Tongue (tissue), 2 donors: ENCODE results near the gene JARID2. TPM values are rescaled to one million over a fixed set of nuclear protein-coding genes. Genes with fewer than 3 reads are reported as not detected.
A peak's percentile ranks its signal among the peaks of the same experiment; 100 is the strongest.

ENCODE experiments used
- DNase-seq: peaks from one replicate; pipeline ENCODE4 v3.0.0-alpha.2; 2015
- total RNA-seq: library from RNA; depleted of rRNA; stranded (reverse); fragments of >200 nt; gene quantifications from one replicate; pipeline ENCODE4 v1.2.3, GENCODE V29; 2014

Gene JARID2
- total RNA-seq, 1 donor from 2014 or later, result 18.2 TPM

- no peak for DNase-seq
These were observed 264.8 kb downstream of the JARID2 start for GRCh38 chr6:15510536-15511247.

- no peak for DNase-seq
These were observed 265.6 kb downstream of the JARID2 start for GRCh38 chr6:15511248-15512125.

- DNase-seq, result peak; percentile 21
These were observed 266.3 kb downstream of the JARID2 start for GRCh38 chr6:15512126-15512525.

GRCh38 chr6:15512721-15513120, 266.9 kb downstream of the JARID2 start:
- DNase-seq, result no peak

GRCh38 chr6:15513131-15513771, 267.4 kb downstream of the JARID2 start:
- DNase-seq, result no peak

- DNase-seq, result no peak
These were observed 268.2 kb downstream of the JARID2 start for GRCh38 chr6:15513801-15514711.

GRCh38 chr6:15515226-15515625, 269.4 kb downstream of the JARID2 start:
- DNase-seq, result no peak

- no peak for DNase-seq
These were observed 269.9 kb downstream of the JARID2 start for GRCh38 chr6:15515660-15516375.

- no peak for DNase-seq
These were observed 270.5 kb downstream of the JARID2 start for GRCh38 chr6:15516378-15516777.

- DNase-seq, result no peak
These were observed 271.2 kb downstream of the JARID2 start for GRCh38 chr6:15516923-15517560.

- no peak for DNase-seq
These were observed 271.7 kb downstream of the JARID2 start for GRCh38 chr6:15517600-15517999.

GRCh38 chr6:15518057-15518456, 272.2 kb downstream of the JARID2 start:
- no peak for DNase-seq

- DNase-seq, result no peak
These were observed 273.0 kb downstream of the JARID2 start for GRCh38 chr6:15518878-15519277.

GRCh38 chr6:15519681-15520080, 273.8 kb downstream of the JARID2 start:
- no peak for DNase-seq

- DNase-seq, result no peak
These were observed 274.8 kb downstream of the JARID2 start for GRCh38 chr6:15520626-15521203.

GRCh38 chr6:15521582-15521981, 275.7 kb downstream of the JARID2 start:
- DNase-seq, result no peak

GRCh38 chr6:15522026-15522425, 276.2 kb downstream of the JARID2 start:
- no peak for DNase-seq

- DNase-seq, result no peak
These were observed 276.6 kb downstream of the JARID2 start for GRCh38 chr6:15522427-15522826.

GRCh38 chr6:15522856-15523529, 277.1 kb downstream of the JARID2 start:
- no peak for DNase-seq
